ENCODE measurements around the gene C7.

Gene C7

DNA sequence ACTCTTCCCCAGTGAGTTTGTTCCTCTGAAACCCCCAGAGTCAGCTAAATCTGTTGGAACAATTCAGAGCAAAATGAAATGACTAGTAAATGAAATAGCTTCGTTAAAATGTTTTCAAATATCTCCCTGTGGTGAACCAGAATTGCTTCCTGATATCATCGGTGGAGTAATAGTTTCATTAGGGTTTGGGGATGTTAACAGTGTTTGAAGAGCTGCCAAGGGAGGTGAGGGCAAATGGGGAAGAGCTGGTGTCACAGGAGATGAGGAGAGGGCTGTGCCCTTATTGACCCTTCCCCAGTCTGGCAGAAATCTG lies 4.3 kb upstream of the C7 start:
- H3K4me2 ChIP-seq (ENCODE audit: low read length) = no peak overlapping the region
- TF ChIP-seq, protein P1, sequence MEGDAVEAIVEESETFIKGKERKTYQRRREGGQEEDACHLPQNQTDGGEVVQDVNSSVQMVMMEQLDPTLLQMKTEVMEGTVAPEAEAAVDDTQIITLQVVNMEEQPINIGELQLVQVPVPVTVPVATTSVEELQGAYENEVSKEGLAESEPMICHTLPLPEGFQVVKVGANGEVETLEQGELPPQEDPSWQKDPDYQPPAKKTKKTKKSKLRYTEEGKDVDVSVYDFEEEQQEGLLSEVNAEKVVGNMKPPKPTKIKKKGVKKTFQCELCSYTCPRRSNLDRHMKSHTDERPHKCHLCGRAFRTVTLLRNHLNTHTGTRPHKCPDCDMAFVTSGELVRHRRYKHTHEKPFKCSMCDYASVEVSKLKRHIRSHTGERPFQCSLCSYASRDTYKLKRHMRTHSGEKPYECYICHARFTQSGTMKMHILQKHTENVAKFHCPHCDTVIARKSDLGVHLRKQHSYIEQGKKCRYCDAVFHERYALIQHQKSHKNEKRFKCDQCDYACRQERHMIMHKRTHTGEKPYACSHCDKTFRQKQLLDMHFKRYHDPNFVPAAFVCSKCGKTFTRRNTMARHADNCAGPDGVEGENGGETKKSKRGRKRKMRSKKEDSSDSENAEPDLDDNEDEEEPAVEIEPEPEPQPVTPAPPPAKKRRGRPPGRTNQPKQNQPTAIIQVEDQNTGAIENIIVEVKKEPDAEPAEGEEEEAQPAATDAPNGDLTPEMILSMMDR (IDR thresholded peaks at IDR 0.05; ENCODE audit: low read depth, low read length, poor library complexity, severe bottlenecking) = peak; percentile 34
- no peak for TF ChIP-seq EZH2phosphoT487 (IDR thresholded peaks at IDR 0.05; ENCODE audit: borderline replicate concordance, low read length)

DNA sequence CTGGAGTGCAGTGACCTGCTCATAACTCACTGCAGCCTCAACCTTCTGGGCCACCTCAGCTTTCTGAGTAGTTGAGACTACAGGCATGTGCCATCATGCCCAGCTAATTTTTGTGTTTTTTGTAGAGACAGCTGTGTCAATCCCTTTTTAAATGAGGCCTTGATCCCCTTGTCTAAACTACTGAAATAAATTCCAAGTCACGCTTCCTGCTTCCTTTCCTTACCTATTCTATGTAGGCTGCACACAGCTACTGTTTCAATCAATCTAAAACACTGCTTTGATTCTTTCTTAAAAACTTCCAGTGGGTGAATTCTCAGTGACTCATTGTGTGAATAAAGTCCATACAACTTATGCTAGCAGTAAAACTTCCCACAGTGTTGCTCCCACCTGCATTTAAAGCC lies 2.9 kb upstream of the C7 start:
- H4K20me1 ChIP-seq (ENCODE audit: control insufficient read depth, insufficient read depth, low read depth, low read length) = no peaks in the 10 kb centered on the region
- no peak for TF ChIP-seq EZH2phosphoT487 (IDR thresholded peaks at IDR 0.05; ENCODE audit: borderline replicate concordance, low read length)
- TF ChIP-seq, protein P1 (IDR thresholded peaks at IDR 0.05; ENCODE audit: low read depth, low read length, poor library complexity, severe bottlenecking) = no peak
- no peaks in the 10 kb centered on the region for H3K9me3 ChIP-seq (ENCODE audit: control insufficient read depth, insufficient read depth, low read length)
- no peaks in the 10 kb centered on the region for H3K36me3 ChIP-seq (ENCODE audit: control insufficient read depth, low read length)
- no peaks in the 10 kb centered on the region for H3K4me1 ChIP-seq (ENCODE audit: control insufficient read depth, low read length)
- no peak overlapping the region for H3K4me2 ChIP-seq (ENCODE audit: low read length)
- no peak overlapping the region for H3K27ac ChIP-seq (ENCODE audit: low read depth, low read length)
- H3K27me3 ChIP-seq (ENCODE audit: control insufficient read depth, low read length) = peaks cover 8% of the 10 kb centered on the region
- no peaks in the 10 kb centered on the region for H3K9me2 ChIP-seq (replicated peaks; ENCODE audit: control insufficient read depth, low read length)
- no peak overlapping the region for H3K4me3 ChIP-seq (ENCODE audit: low read length)
- no peaks in the 10 kb centered on the region for H3K79me2 ChIP-seq (ENCODE audit: control insufficient read depth, low read length)
- no peaks in the 10 kb centered on the region for H3F3A ChIP-seq (ENCODE audit: control insufficient read depth, insufficient read depth)

More for the DNA sequence above, 4.3 kb upstream of the C7 start:
- Histone ChIP-seq H3K9me3 (ENCODE audit: control insufficient read depth, insufficient read depth, low read length) (no peaks in the 10 kb centered on the region), H3K79me2 (ENCODE audit: control insufficient read depth, low read length) (no peaks in the 10 kb centered on the region), H3K36me3 (ENCODE audit: control insufficient read depth, low read length) (no peaks in the 10 kb centered on the region), H3K4me1 (ENCODE audit: control insufficient read depth, low read length) (no peaks in the 10 kb centered on the region), H3K9me2 (replicated peaks; ENCODE audit: control insufficient read depth, low read length) (no peaks in the 10 kb centered on the region), H3F3A (ENCODE audit: control insufficient read depth, insufficient read depth) (no peaks in the 10 kb centered on the region), H3K27ac (ENCODE audit: low read depth, low read length) (no peak overlapping the region), H3K4me3 (ENCODE audit: low read length) (no peak overlapping the region), H4K20me1 (ENCODE audit: control insufficient read depth, insufficient read depth, low read depth, low read length) (no peaks in the 10 kb centered on the region), H3K27me3 (ENCODE audit: control insufficient read depth, low read length) (peaks cover 8% of the 10 kb centered on the region)

DNA sequence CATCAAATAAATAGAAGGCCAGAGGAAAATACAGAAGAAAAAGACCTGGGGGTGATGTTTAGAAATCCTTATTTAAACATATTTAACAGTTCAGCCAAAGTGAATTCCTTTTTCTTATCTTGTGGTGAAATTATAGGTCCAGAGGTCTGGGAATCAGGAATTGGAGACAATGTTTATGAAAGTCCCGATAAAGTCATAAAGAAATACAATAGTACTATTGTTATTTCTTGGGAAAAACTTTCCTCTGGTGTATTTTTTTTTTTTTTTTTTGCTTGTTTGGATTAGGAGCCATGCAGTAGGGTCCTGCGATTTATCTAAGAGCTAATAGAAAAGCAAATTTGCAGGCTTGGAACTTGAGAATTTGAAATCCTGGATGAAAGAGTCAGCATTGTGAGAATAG lies 426 bp downstream of the C7 start:
- Histone ChIP-seq H3K4me3 (ENCODE audit: low read length) (no peak overlapping the region), H3K27me3 (ENCODE audit: control insufficient read depth, low read length) (peaks cover 8% of the 10 kb centered on the region), H3K4me1 (ENCODE audit: control insufficient read depth, low read length) (no peaks in the 10 kb centered on the region), H3K9me2 (replicated peaks; ENCODE audit: control insufficient read depth, low read length) (no peaks in the 10 kb centered on the region), H3K79me2 (ENCODE audit: control insufficient read depth, low read length) (no peaks in the 10 kb centered on the region), H3F3A (ENCODE audit: control insufficient read depth, insufficient read depth) (no peaks in the 10 kb centered on the region), H3K27ac (ENCODE audit: low read depth, low read length) (no peak overlapping the region), H3K4me2 (ENCODE audit: low read length) (no peak overlapping the region), H3K36me3 (ENCODE audit: control insufficient read depth, low read length) (no peaks in the 10 kb centered on the region), H4K20me1 (ENCODE audit: control insufficient read depth, insufficient read depth, low read depth, low read length) (no peaks in the 10 kb centered on the region), H3K9me3 (ENCODE audit: control insufficient read depth, insufficient read depth, low read length) (no peaks in the 10 kb centered on the region)
- TF ChIP-seq, protein P1 (IDR thresholded peaks at IDR 0.05; ENCODE audit: low read depth, low read length, poor library complexity, severe bottlenecking) = no peak
- no peak for TF ChIP-seq EZH2phosphoT487 (IDR thresholded peaks at IDR 0.05; ENCODE audit: borderline replicate concordance, low read length)

DNA sequence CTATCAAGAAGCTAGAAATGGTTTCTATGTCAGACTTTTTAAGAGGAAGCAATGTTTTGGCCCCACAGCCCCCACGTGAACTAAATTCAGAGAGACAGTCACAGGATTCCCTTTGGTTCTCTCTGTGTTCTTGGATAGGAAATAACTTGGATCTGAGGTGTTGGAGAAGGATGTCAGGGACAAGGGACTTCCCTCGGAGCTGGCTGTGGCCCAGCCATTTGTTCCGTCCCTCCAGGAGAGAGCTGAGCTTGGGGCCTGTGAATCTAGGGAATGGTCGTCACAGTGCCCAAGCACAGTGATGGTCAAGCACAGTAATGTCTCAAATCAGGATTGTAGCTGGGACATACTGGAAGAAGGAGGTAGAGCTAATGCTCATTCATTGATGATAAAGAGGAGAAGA lies 2.0 kb downstream of the C7 start:
- H3K4me3 ChIP-seq (ENCODE audit: low read length) = no peak overlapping the region
- no peak overlapping the region for H3K27ac ChIP-seq (ENCODE audit: low read depth, low read length)
- TF ChIP-seq, protein P1 (IDR thresholded peaks at IDR 0.05; ENCODE audit: low read depth, low read length, poor library complexity, severe bottlenecking) = no peak
- TF ChIP-seq EZH2phosphoT487 (IDR thresholded peaks at IDR 0.05; ENCODE audit: borderline replicate concordance, low read length) = no peak
- H3K27me3 ChIP-seq (ENCODE audit: control insufficient read depth, low read length) = peaks cover 2% of the 10 kb centered on the region; the same call in 1 of the 2 replicates
- H3K4me2 ChIP-seq (ENCODE audit: low read length) = no peak overlapping the region
- H3K4me1 ChIP-seq (ENCODE audit: control insufficient read depth, low read length) = no peaks in the 10 kb centered on the region
- H3K9me3 ChIP-seq (ENCODE audit: control insufficient read depth, insufficient read depth, low read length) = no peaks in the 10 kb centered on the region
- H3F3A ChIP-seq (ENCODE audit: control insufficient read depth, insufficient read depth) = no peaks in the 10 kb centered on the region
- no peaks in the 10 kb centered on the region for H3K36me3 ChIP-seq (ENCODE audit: control insufficient read depth, low read length)
- H3K9me2 ChIP-seq (replicated peaks; ENCODE audit: control insufficient read depth, low read length) = no peaks in the 10 kb centered on the region
- H4K20me1 ChIP-seq (ENCODE audit: control insufficient read depth, insufficient read depth, low read depth, low read length) = no peaks in the 10 kb centered on the region
- no peaks in the 10 kb centered on the region for H3K79me2 ChIP-seq (ENCODE audit: control insufficient read depth, low read length)
